Parathyroid adenoma (tissue), 2 donors: ENCODE results near the gene PLD4.

Source experiments
- H2AFZ ChIP-seq: fragments of 300-600 bp; sonication (generic); one replicate; pipeline ENCODE4 v1.7.0; 2017; ENCODE audit warnings: antibody characterized with exemption, mild to moderate bottlenecking
- H3K27ac ChIP-seq: fragments of 300-600 bp; sonication (generic); one replicate; pipeline ENCODE4 v1.7.0; 2017
- H3K27me3 ChIP-seq: fragments of 300-600 bp; sonication (generic); one replicate; pipeline ENCODE4 v1.7.0; 2017; ENCODE audit warnings: low read length; ENCODE audit not compliant: control insufficient read depth, insufficient read depth
- H3K36me3 ChIP-seq: fragments of 300-600 bp; sonication (generic); one replicate; pipeline ENCODE4 v1.7.0; 2017; ENCODE audit warnings: low read length; ENCODE audit not compliant: control insufficient read depth, insufficient read depth
- H3K4me1 ChIP-seq: fragments of 300-600 bp; sonication (generic); one replicate; pipeline ENCODE4 v1.7.0; 2017; ENCODE audit warnings: control low read depth
- H3K4me2 ChIP-seq: fragments of 300-600 bp; sonication (generic); one replicate; pipeline ENCODE4 v1.7.0; 2017; ENCODE audit warnings: low read length
- H3K4me3 ChIP-seq: fragments of 300-600 bp; sonication (generic); one replicate; pipeline ENCODE4 v1.7.0; 2017; ENCODE audit warnings: low read depth, low read length
- H3K79me2 ChIP-seq: fragments of 300-600 bp; sonication (generic); one replicate; pipeline ENCODE4 v1.7.0; 2017; ENCODE audit warnings: control low read depth
- H3K9ac ChIP-seq: fragments of 300-600 bp; sonication (generic); one replicate; pipeline ENCODE4 v1.7.0; 2017; ENCODE audit warnings: mild to moderate bottlenecking
- H3K9me3 ChIP-seq: fragments of 300-600 bp; sonication (generic); one replicate; pipeline ENCODE4 v1.7.0; 2017; ENCODE audit warnings: low read length; ENCODE audit not compliant: control insufficient read depth
- CTCF ChIP-seq: fragments of 300-600 bp; sonication (generic); IDR thresholded peaks from one replicate; pipeline ENCODE4 v1.7.0; 2017; ENCODE audit warnings: antibody characterized with exemption, mild to moderate bottlenecking
- donor health status: primary hyperparathyroidism.

PLD4 gene

GRCh38 chr14:104966981-104967385 is 42.3 kb downstream of the PLD4 start:
- no peaks in the 10 kb centered on the region for H3K79me2 ChIP-seq
- H3K27ac ChIP-seq, result peak overlapping the region; percentile 98
- H3K4me1 ChIP-seq, result peaks cover 39% of the 10 kb centered on the region
- no peak overlapping the region for H3K4me2 ChIP-seq
- no peaks in the 10 kb centered on the region for H3K36me3 ChIP-seq
- H3K4me3 ChIP-seq, result no peak overlapping the region
- no peaks in the 10 kb centered on the region for H3K9me3 ChIP-seq
- no peaks in the 10 kb centered on the region for H3K27me3 ChIP-seq
- TF ChIP-seq CTCF, result no peak
- H3K9ac ChIP-seq, result no peak overlapping the region
- H2AFZ ChIP-seq, result peak overlapping the region; percentile 87

- Histone ChIP-seq H2AFZ (peak overlapping the region; percentile 87), H3K9ac (no peak overlapping the region), H3K4me2 (peak overlapping the region; percentile 41), H3K79me2 (no peaks in the 10 kb centered on the region), H3K4me1 (peaks cover 44% of the 10 kb centered on the region), H3K4me3 (no peak overlapping the region), H3K27me3 (no peaks in the 10 kb centered on the region), H3K36me3 (no peaks in the 10 kb centered on the region), H3K27ac (peak overlapping the region; percentile 98), H3K9me3 (no peaks in the 10 kb centered on the region)
- TF ChIP-seq CTCF, result no peak
Observed at GRCh38 chr14:104967386-104968152, 42.9 kb downstream of the PLD4 start.

GRCh38 chr14:104968153-104968527 is 43.5 kb downstream of the PLD4 start:
- H3K4me3 ChIP-seq, result no peak overlapping the region
- peak overlapping the region; percentile 41 for H3K4me2 ChIP-seq
- H3K79me2 ChIP-seq, result no peaks in the 10 kb centered on the region
- no peaks in the 10 kb centered on the region for H3K9me3 ChIP-seq
- no peak for TF ChIP-seq CTCF
- H3K27ac ChIP-seq, result peak overlapping the region; percentile 98
- peak overlapping the region; percentile 13 for H3K9ac ChIP-seq
- peak overlapping the region; percentile 87 for H2AFZ ChIP-seq
- peaks cover 49% of the 10 kb centered on the region for H3K4me1 ChIP-seq
- H3K36me3 ChIP-seq, result no peaks in the 10 kb centered on the region
- H3K27me3 ChIP-seq, result no peaks in the 10 kb centered on the region

GRCh38 chr14:104968541-104969401 is 44.1 kb downstream of the PLD4 start:
- Histone ChIP-seq H3K79me2 (no peaks in the 10 kb centered on the region), H3K4me2 (peak overlapping the region; percentile 41), H3K27me3 (no peaks in the 10 kb centered on the region), H3K9ac (peak overlapping the region; percentile 13), H3K4me1 (peaks cover 54% of the 10 kb centered on the region), H3K36me3 (no peaks in the 10 kb centered on the region), H3K27ac (peak overlapping the region; percentile 98), H3K4me3 (no peak overlapping the region), H2AFZ (peak overlapping the region; percentile 87), H3K9me3 (no peaks in the 10 kb centered on the region)
- no peak for TF ChIP-seq CTCF
